ENCODE measurements around the gene ERGIC1.

GRCh38 chr5:172895549-172895948 is 61.5 kb downstream of the ERGIC1 start:
- TF ChIP-seq CTCF (IDR thresholded peaks at IDR 0.05) (no peak), POLR2A (IDR thresholded peaks at IDR 0.05) (no peak)

Data from thyroid gland (tissue), 4 donors.